ENCODE results near the gene CARD9.

GRCh38 chr9:136348691-136349090, 24.8 kb downstream of the CARD9 start:
- TF ChIP-seq EZH2phosphoT487 (IDR thresholded peaks at IDR 0.05; ENCODE audit: insufficient read depth, low read depth) = no peak
- TF ChIP-seq EZH2 (IDR thresholded peaks at IDR 0.05; ENCODE audit: insufficient read depth, poor library complexity, severe bottlenecking) = no peak
